ENCODE data around the gene KCNF1. TPM values are rescaled to one million over a fixed set of nuclear protein-coding genes. Genes with fewer than 3 reads are reported as not detected.

KCNF1 gene
- total RNA-seq, 2 donors from 2014 or later: not detected

DNA sequence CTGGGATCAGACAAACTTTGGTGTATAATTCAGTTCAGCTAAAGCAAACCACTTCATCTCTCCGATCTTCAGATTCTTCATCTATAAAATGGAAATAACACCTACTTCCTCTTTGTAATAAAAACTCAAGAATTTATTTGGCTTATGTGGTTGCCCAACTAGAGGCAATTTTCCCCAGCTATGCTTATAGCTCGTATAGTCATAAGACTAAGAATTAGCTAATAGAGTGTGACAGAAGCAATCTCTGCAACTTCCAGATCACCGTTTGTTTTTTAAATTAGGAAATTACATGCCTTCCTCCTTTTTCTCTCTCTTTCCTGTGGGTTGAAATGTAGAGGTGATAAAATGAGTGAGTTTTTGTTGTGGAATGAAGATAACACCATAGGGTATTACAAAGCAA is 35.3 kb upstream of the KCNF1 start:
- no peak for ATAC-seq (replicated peaks)
- peaks cover 11% of the 10 kb centered on the region for H3K27me3 Mint-ChIP-seq
- peaks cover 4% of the 10 kb centered on the region for H3K4me1 Mint-ChIP-seq
- H3K9me3 Mint-ChIP-seq: peaks cover 5% of the 10 kb centered on the region
- H3K36me3 Mint-ChIP-seq (ENCODE audit: low read depth): no peaks in the 10 kb centered on the region
- no peak overlapping the region for H3K4me3 Mint-ChIP-seq
- H3K27ac Mint-ChIP-seq: no peak overlapping the region

GRCh38 chr2:10876963-10877362 is 34.8 kb upstream of the KCNF1 start:
- no peak for ATAC-seq (replicated peaks)
- no peak overlapping the region for H3K4me3 Mint-ChIP-seq
- H3K4me1 Mint-ChIP-seq: peaks cover 4% of the 10 kb centered on the region
- H3K36me3 Mint-ChIP-seq (ENCODE audit: low read depth): no peaks in the 10 kb centered on the region
- H3K27me3 Mint-ChIP-seq: peaks cover 11% of the 10 kb centered on the region
- H3K9me3 Mint-ChIP-seq: peaks cover 5% of the 10 kb centered on the region
- H3K27ac Mint-ChIP-seq: no peak overlapping the region

DNA sequence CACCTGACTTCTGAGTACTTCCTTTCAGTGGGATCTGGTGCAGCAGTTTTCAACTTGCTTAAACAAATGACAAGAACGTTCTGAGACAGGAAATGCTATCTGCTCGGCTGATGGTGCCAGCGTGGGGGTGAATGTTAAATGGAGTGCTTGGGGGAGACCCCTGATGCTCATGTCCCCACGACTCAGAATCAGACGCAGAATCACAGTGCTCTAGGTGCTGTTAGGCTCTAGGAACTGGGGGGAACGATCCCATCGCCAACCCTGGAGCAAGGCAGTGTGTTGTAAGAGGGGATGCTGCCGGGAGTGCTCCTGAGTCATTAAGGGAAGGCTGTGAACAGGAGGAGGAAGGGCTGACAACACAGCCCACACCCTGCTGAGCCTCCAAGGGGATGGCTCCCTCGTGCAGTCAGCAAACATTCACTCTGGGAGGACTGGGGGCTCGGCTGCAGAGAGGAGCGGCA is 34.1 kb upstream of the KCNF1 start:
- H3K27me3 Mint-ChIP-seq: peaks cover 11% of the 10 kb centered on the region
- no peak for ATAC-seq (replicated peaks)
- no peak overlapping the region for H3K27ac Mint-ChIP-seq
- H3K36me3 Mint-ChIP-seq (ENCODE audit: low read depth): no peaks in the 10 kb centered on the region
- H3K4me1 Mint-ChIP-seq: peaks cover 4% of the 10 kb centered on the region
- H3K9me3 Mint-ChIP-seq: no peaks in the 10 kb centered on the region
- H3K4me3 Mint-ChIP-seq: no peak overlapping the region

- Mint-ChIP-seq H3K4me3 (no peak overlapping the region), H3K9me3 (no peaks in the 10 kb centered on the region), H3K4me1 (peaks cover 4% of the 10 kb centered on the region), H3K27ac (no peak overlapping the region), H3K36me3 (ENCODE audit: low read depth) (no peaks in the 10 kb centered on the region), H3K27me3 (peaks cover 11% of the 10 kb centered on the region)
- no peak for ATAC-seq (replicated peaks)
Observed at GRCh38 chr2:10878268-10878915, 33.3 kb upstream of the KCNF1 start.

GRCh38 chr2:10879159-10879558 is 32.6 kb upstream of the KCNF1 start:
- Mint-ChIP-seq H3K4me3 (no peak overlapping the region), H3K27me3 (peaks cover 11% of the 10 kb centered on the region), H3K27ac (no peak overlapping the region), H3K36me3 (ENCODE audit: low read depth) (no peaks in the 10 kb centered on the region), H3K4me1 (peaks cover 2% of the 10 kb centered on the region), H3K9me3 (no peaks in the 10 kb centered on the region)
- no peak for ATAC-seq (replicated peaks)

DNA sequence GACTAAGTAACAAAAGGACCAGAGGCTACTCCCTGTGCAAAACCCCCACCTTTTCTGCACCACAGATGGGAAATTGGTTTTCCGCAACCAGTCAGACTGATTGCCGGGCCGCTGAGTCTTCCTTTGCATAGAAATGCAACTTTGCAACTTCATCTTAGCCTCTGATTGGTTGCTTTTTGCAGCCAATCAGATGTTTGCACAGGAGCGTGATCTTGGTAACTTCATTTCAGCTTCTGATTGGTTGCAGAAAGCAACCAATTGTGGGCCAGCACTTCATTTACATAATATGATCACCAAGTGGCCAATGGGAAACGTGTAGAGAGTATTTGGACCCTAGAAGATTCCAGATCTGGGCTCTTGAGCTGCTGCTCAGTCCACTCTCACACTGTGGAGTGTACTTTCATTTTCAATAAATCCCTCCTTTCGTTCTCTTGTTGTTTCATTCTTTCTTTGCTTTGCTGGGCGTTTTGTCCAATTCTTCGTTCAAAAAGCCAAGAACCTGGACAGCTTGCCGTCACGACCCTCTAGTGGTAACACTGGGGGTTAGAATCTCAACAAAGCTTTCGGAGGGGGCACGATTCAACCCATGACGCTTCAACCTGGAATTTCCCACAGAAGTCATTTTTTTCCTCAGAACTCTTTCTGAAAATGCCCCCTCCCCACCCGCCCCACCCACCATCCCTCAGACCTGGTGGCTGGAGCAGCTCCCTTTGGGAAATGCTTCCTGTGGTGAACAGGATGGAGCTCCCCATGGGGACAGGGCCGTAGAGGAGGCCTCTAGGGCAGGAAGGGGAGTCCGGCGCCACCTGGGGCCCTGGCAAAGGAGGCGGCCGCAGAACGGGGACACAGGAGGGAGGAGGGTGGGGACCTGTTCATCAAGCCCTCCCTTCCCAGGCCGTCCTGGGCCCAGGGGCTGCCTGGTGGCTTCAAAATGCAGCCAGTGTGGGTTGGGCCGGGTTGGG is 31.8 kb upstream of the KCNF1 start:
- Mint-ChIP-seq H3K4me1 (no peaks in the 10 kb centered on the region), H3K4me3 (no peak overlapping the region), H3K27ac (no peak overlapping the region), H3K36me3 (ENCODE audit: low read depth) (no peaks in the 10 kb centered on the region), H3K27me3 (peaks cover 11% of the 10 kb centered on the region), H3K9me3 (no peaks in the 10 kb centered on the region)
- ATAC-seq (replicated peaks): no peak

DNA sequence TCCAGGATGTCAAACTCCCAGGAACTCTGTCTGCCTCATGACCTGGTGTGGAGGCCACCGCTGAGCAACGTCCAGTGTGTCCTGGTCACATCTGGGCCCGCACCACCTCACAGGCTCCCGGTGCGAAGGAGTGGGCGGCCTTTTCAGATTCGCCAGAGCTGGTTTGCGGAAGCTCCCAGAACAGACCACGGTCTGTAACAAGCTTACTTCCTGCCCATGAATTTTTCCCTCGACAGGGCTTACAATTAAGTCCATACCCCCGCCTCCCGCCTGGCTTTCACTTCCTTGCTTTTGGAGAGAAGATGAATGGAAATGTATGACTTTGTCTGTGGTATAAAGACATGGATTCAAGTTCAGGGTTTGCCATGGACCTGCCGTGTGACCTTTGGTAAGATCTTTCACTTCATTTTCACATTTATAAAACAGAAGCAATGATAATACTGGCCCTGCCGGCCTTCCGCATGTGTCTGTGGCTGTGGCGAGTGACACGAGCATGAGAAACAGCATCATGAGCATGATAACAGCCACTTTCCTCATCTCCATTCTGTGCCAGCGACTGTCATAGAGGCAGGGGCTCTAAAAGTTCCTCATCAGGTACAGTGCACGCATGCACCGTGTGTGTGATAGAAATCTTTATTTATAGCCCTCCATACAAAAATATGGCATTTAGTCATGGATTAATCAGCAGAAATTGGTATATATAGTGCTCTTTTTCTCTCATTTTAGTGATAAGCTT is 31.0 kb upstream of the KCNF1 start:
- Mint-ChIP-seq H3K4me3 (no peak overlapping the region), H3K4me1 (no peaks in the 10 kb centered on the region), H3K36me3 (ENCODE audit: low read depth) (no peaks in the 10 kb centered on the region), H3K27me3 (peaks cover 7% of the 10 kb centered on the region), H3K27ac (no peak overlapping the region), H3K9me3 (no peaks in the 10 kb centered on the region)
- no peak for ATAC-seq (replicated peaks)

- no peaks in the 10 kb centered on the region for H3K36me3 Mint-ChIP-seq (ENCODE audit: low read depth)
- no peak for ATAC-seq (replicated peaks)
- no peaks in the 10 kb centered on the region for H3K4me1 Mint-ChIP-seq
- H3K9me3 Mint-ChIP-seq: no peaks in the 10 kb centered on the region
- H3K27me3 Mint-ChIP-seq: peaks cover 8% of the 10 kb centered on the region
- H3K27ac Mint-ChIP-seq: no peak overlapping the region
- H3K4me3 Mint-ChIP-seq: no peak overlapping the region
Observed at GRCh38 chr2:10882568-10882967, 29.2 kb upstream of the KCNF1 start.

DNA sequence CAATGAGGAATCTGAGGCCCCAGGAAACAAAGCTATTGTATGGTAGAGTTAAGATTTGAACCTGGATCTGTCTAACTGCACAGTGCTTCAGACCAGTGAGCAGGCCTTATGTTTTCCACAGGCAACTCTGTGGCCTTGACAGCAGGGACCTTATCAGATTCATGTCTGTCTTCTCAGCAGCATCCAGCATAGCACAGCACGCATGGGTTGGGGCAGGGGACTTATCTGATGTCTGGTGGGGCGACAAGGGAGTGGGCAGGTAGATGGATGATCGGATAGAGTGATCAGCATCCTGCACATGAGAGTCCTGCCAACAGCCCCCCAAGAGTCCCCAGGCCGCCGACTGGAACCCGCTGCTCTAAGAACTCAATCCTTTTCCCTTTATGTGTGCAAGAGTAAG is 28.7 kb upstream of the KCNF1 start:
- peaks cover 7% of the 10 kb centered on the region for H3K27me3 Mint-ChIP-seq
- no peaks in the 10 kb centered on the region for H3K9me3 Mint-ChIP-seq
- H3K4me1 Mint-ChIP-seq: no peaks in the 10 kb centered on the region
- H3K27ac Mint-ChIP-seq: no peak overlapping the region
- no peak overlapping the region for H3K4me3 Mint-ChIP-seq
- no peaks in the 10 kb centered on the region for H3K36me3 Mint-ChIP-seq (ENCODE audit: low read depth)
- no peak for ATAC-seq (replicated peaks)

DNA sequence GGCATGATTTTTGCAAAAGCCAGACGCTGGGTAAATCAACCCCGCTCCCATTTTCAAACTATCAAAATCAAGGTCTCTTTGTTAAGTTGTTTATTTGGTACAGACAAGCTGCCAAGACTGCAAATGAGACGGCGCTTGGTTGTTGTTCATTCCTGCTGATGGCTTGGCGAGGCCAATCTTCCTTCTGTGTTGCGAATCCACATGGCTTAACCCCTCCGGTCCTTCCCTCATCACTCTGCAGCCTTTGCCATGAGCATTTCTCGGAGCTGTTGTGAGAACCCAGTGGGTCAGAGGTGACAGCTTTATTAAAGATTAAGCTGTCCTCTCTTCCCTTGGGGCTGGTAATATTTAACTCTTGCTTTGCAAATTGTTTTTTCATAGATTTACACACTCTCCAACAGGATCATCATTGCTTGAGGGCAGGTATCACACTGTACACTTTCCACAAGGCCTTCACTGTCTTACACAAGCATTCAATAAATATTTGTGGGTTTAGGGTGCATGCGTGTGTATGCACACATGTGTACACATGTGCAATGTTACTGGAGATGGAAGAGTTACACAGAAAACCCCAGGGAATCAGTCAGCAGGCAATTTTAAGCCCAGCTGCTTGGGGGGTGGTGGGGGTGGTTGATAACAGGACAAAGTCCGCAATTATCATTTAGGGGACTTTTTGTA is 27.8 kb upstream of the KCNF1 start:
- H3K4me1 Mint-ChIP-seq: no peaks in the 10 kb centered on the region

DNA sequence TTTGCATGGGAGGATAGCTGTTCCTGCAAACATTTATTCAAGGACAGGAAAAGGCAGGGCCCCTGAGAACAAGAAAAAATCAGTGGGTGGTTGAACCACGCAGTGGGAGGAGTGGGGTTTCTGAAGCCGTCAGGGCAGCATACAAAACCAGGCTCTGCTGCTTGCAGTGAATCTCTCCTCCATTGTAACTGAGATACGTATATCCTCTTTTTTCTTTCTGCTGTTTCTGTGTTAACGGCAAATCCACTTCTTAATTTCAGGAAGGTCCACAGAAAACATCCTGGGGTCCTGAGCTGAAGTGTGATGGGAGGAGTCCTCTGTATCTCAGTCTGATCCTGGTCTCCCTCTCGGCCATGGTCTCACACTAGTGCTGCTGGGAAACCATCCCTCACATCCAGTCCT is 27.2 kb upstream of the KCNF1 start:
- ATAC-seq (replicated peaks): no peak
- Mint-ChIP-seq H3K4me1 (no peaks in the 10 kb centered on the region), H3K27me3 (peaks cover 13% of the 10 kb centered on the region), H3K27ac (no peak overlapping the region), H3K9me3 (no peaks in the 10 kb centered on the region), H3K4me3 (no peak overlapping the region), H3K36me3 (ENCODE audit: low read depth) (no peaks in the 10 kb centered on the region)

More for the DNA sequence above, 27.8 kb upstream of the KCNF1 start:
- H3K4me3 Mint-ChIP-seq: no peak overlapping the region
- H3K36me3 Mint-ChIP-seq (ENCODE audit: low read depth): no peaks in the 10 kb centered on the region
- H3K27me3 Mint-ChIP-seq: peaks cover 9% of the 10 kb centered on the region
- no peak overlapping the region for H3K27ac Mint-ChIP-seq
- no peak for ATAC-seq (replicated peaks)
- H3K9me3 Mint-ChIP-seq: no peaks in the 10 kb centered on the region

DNA sequence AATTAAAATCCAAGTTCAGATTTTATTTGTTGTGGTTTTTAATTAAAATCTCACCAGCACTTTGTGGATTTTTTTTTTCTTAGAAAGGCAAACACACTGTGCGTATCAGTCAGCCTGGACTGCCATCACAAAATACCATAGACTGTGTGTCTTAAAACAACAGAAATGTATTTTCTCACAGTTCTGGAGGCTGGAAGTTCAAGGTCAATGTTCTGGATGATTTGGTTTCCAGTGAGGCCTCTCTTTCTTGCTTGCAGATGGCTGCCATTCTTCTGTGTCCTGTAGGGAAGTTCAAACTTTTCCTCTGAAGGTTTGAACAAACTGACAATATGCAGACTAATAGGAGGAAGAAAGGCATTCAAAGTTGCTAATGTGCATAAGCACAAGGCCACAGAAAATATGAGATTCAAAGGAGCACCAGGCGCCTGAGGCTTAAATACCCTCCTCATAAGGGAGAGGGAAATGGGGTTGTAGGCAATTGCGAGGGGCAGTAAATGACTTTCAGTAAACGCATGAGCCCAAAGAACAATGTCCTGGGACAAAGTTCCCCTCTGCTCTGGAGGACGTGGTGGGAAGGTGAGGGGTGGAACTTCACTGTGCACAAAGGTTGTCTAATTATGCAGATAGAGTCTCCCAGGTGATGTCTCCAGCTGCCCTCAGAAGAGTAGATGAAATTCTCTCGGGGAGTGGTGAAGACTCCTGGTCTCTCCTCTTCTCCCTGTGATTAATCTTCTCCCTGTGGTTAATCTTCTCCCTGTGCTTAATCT is 26.5 kb upstream of the KCNF1 start:
- no peaks in the 10 kb centered on the region for H3K36me3 Mint-ChIP-seq (ENCODE audit: low read depth)
- H3K9me3 Mint-ChIP-seq: no peaks in the 10 kb centered on the region
- no peak overlapping the region for H3K4me3 Mint-ChIP-seq
- no peaks in the 10 kb centered on the region for H3K4me1 Mint-ChIP-seq
- ATAC-seq (replicated peaks): no peak
- H3K27me3 Mint-ChIP-seq: peaks cover 13% of the 10 kb centered on the region
- no peak overlapping the region for H3K27ac Mint-ChIP-seq

GRCh38 chr2:10887476-10887875 is 24.3 kb upstream of the KCNF1 start:
- no peak overlapping the region for H3K27ac Mint-ChIP-seq
- no peak overlapping the region for H3K4me3 Mint-ChIP-seq
- H3K9me3 Mint-ChIP-seq: no peaks in the 10 kb centered on the region
- H3K36me3 Mint-ChIP-seq (ENCODE audit: low read depth): no peaks in the 10 kb centered on the region
- H3K27me3 Mint-ChIP-seq: peaks cover 19% of the 10 kb centered on the region
- H3K4me1 Mint-ChIP-seq: no peaks in the 10 kb centered on the region
- no peak for ATAC-seq (replicated peaks)

Measured in activated T-helper 17 cell treated with anti-CD3 and anti-CD28 coated beads, Interleukin-2, amount 50 U/mL, for 72 hours (primary cell).